SK-N-SH treated with all-trans-retinoic acid at 6 μM for 48 hours (cell line): ENCODE measurements around the gene C5.

ENCODE experiments used
- CREB5 ChIP-seq: fragments of 250-450 bp; sonication (Bioruptor Pico); IDR thresholded peaks from 2 replicates; pipeline ENCODE4 v1.5.1; 2020; ENCODE audit warnings: low read depth, mild to moderate bottlenecking, moderate library complexity
- ESRRG ChIP-seq: fragments of 250-450 bp; sonication (Bioruptor Pico); IDR thresholded peaks from 2 replicates; pipeline ENCODE4 v1.6.1; 2021; ENCODE audit warnings: mild to moderate bottlenecking
- GLIS3 ChIP-seq: fragments of 250-450 bp; sonication (Bioruptor Pico); IDR thresholded peaks from 2 replicates; pipeline ENCODE4 v1.5.0; 2020; ENCODE audit warnings: mild to moderate bottlenecking, moderate library complexity
- RARB ChIP-seq: fragments of 250-450 bp; sonication (Bioruptor Pico); IDR thresholded peaks from 2 replicates; pipeline ENCODE4 v1.8.0; 2021; ENCODE audit warnings: mild to moderate bottlenecking, moderate library complexity
- SNAI2 ChIP-seq: fragments of 250-450 bp; sonication (Bioruptor Pico); IDR thresholded peaks from 2 replicates; pipeline ENCODE4 v1.5.0; 2020; ENCODE audit warnings: mild to moderate bottlenecking, moderate library complexity
- TCF4 ChIP-seq: fragments of 250-450 bp; sonication (Bioruptor Pico); IDR thresholded peaks from 2 replicates; pipeline ENCODE4 v1.8.0; 2021; ENCODE audit warnings: mild to moderate bottlenecking, moderate library complexity, borderline replicate concordance
- ZC3H10 ChIP-seq: fragments of 250-450 bp; sonication (Bioruptor Pico); IDR thresholded peaks from 2 replicates; pipeline ENCODE4 v1.5.1; 2021; ENCODE audit warnings: mild to moderate bottlenecking, moderate library complexity
- ZFP3 ChIP-seq: fragments of 250-450 bp; sonication (Bioruptor Pico); IDR thresholded peaks from 2 replicates; pipeline ENCODE4 v1.5.0; 2020; ENCODE audit warnings: mild to moderate bottlenecking, moderate library complexity
- TF ChIP-seq, protein P1 (sequence below): fragments of 250-450 bp; sonication (Bioruptor Pico); IDR thresholded peaks from 2 replicates; pipeline ENCODE4 v1.8.0; 2020; ENCODE audit warnings: mild to moderate bottlenecking, moderate library complexity, borderline replicate concordance
- TF ChIP-seq, protein P2 (sequence below): fragments of 250-450 bp; sonication (Bioruptor Pico); IDR thresholded peaks from 2 replicates; pipeline ENCODE4 v1.5.0; 2020; ENCODE audit warnings: mild to moderate bottlenecking, moderate library complexity
- TF ChIP-seq, protein P3 (sequence below): fragments of 250-450 bp; sonication (Bioruptor Pico); IDR thresholded peaks from 2 replicates; pipeline ENCODE4 v1.8.0; 2021; ENCODE audit warnings: low read depth, mild to moderate bottlenecking, moderate library complexity, borderline replicate concordance

DNA sequence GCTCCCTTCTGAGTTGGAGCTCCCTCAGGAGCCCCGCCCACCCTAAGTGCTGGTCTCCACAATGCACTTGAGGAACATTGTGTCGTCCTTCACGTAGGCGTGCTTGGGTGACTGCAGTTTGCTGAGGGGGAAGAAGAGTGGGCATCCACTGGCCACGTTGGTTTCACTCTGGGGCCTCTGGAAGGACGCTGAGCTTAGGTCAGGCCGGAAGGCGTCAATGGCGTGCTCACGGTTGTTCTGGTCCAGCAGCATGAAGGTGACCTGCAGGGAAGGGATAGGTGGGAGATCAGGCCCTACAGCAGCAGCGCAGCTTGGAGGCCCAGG lies 145.1 kb downstream of the C5 start:
- no peak for TF ChIP-seq ZFP3 (CRISPR knock-in tag)
- no peak for TF ChIP-seq ZC3H10 (CRISPR knock-in tag)
- TF ChIP-seq, protein P1, sequence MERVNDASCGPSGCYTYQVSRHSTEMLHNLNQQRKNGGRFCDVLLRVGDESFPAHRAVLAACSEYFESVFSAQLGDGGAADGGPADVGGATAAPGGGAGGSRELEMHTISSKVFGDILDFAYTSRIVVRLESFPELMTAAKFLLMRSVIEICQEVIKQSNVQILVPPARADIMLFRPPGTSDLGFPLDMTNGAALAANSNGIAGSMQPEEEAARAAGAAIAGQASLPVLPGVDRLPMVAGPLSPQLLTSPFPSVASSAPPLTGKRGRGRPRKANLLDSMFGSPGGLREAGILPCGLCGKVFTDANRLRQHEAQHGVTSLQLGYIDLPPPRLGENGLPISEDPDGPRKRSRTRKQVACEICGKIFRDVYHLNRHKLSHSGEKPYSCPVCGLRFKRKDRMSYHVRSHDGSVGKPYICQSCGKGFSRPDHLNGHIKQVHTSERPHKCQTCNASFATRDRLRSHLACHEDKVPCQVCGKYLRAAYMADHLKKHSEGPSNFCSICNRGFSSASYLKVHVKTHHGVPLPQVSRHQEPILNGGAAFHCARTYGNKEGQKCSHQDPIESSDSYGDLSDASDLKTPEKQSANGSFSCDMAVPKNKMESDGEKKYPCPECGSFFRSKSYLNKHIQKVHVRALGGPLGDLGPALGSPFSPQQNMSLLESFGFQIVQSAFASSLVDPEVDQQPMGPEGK: no peak
- TF ChIP-seq RARB (CRISPR knock-in tag): no peak
- TF ChIP-seq, protein P2, sequence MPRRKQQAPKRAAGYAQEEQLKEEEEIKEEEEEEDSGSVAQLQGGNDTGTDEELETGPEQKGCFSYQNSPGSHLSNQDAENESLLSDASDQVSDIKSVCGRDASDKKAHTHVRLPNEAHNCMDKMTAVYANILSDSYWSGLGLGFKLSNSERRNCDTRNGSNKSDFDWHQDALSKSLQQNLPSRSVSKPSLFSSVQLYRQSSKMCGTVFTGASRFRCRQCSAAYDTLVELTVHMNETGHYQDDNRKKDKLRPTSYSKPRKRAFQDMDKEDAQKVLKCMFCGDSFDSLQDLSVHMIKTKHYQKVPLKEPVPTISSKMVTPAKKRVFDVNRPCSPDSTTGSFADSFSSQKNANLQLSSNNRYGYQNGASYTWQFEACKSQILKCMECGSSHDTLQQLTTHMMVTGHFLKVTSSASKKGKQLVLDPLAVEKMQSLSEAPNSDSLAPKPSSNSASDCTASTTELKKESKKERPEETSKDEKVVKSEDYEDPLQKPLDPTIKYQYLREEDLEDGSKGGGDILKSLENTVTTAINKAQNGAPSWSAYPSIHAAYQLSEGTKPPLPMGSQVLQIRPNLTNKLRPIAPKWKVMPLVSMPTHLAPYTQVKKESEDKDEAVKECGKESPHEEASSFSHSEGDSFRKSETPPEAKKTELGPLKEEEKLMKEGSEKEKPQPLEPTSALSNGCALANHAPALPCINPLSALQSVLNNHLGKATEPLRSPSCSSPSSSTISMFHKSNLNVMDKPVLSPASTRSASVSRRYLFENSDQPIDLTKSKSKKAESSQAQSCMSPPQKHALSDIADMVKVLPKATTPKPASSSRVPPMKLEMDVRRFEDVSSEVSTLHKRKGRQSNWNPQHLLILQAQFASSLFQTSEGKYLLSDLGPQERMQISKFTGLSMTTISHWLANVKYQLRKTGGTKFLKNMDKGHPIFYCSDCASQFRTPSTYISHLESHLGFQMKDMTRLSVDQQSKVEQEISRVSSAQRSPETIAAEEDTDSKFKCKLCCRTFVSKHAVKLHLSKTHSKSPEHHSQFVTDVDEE (CRISPR knock-in tag): no peak
- TF ChIP-seq ESRRG: no peak
- no peak for TF ChIP-seq TCF4 (CRISPR knock-in tag)
- TF ChIP-seq, protein P3, sequence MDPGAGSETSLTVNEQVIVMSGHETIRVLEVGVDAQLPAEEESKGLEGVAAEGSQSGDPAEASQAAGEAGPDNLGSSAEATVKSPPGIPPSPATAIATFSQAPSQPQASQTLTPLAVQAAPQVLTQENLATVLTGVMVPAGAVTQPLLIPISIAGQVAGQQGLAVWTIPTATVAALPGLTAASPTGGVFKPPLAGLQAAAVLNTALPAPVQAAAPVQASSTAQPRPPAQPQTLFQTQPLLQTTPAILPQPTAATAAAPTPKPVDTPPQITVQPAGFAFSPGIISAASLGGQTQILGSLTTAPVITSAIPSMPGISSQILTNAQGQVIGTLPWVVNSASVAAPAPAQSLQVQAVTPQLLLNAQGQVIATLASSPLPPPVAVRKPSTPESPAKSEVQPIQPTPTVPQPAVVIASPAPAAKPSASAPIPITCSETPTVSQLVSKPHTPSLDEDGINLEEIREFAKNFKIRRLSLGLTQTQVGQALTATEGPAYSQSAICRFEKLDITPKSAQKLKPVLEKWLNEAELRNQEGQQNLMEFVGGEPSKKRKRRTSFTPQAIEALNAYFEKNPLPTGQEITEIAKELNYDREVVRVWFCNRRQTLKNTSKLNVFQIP (CRISPR knock-in tag): no peak
- no peak for TF ChIP-seq GLIS3 (CRISPR knock-in tag)
- no peak for TF ChIP-seq SNAI2
- TF ChIP-seq CREB5 (CRISPR knock-in tag): no peak
